ENCODE results near the gene NDUFV1. TPM values are rescaled to one million over a fixed set of nuclear protein-coding genes. Genes with fewer than 3 reads are reported as not detected.

Gene NDUFV1
- total and polyA plus RNA-seq, 2 donors (not counting 1 experiment from before 2014, with no cell fraction given): 238 to 315 TPM

GRCh38 chr11:67584205-67584880, 22.4 kb upstream of the NDUFV1 start:
- Mint-ChIP-seq H3K27me3 (peaks cover 1% of the 10 kb centered on the region), H3K27ac (peak overlapping the region; percentile 100), H3K4me3 (peak overlapping the region; percentile 75), H3K4me1 (peaks cover 70% of the 10 kb centered on the region), H3K9me3 (ENCODE audit: insufficient read depth) (peaks cover 3% of the 10 kb centered on the region)
- DNase-seq (peak; percentile 61), ATAC-seq (ENCODE audit: low read depth) (no peak)
- Histone ChIP-seq H3K9ac (ENCODE audit: low read length) (peak overlapping the region; percentile 71), H2AFZ (ENCODE audit: insufficient read depth, low read depth, low read length, poor library complexity, severe bottlenecking) (peak overlapping the region; percentile 79), H3K4me1 (ENCODE audit: control insufficient read depth in 2 of 2, insufficient read depth in 2 of 2, low read length in 2 of 2) (peaks cover 70 to 76% of the 10 kb centered on the region in 2 donors), H3K9me3 (ENCODE audit: control extremely low read depth in 1 of 3, control insufficient read depth in 2 of 3, insufficient read depth in 1 of 3, low read length in 2 of 3) (peaks cover 0 to 7% (median 0%) of the 10 kb centered on the region in 3 donors), H3K27me3 (replicated peaks in 1 of 4; ENCODE audit: control extremely low read depth in 1 of 4, control insufficient read depth in 3 of 4, insufficient read depth in 4 of 4, low read length in 3 of 4) (no peaks in the 10 kb centered on the region), H3K4me2 (replicated peaks; ENCODE audit: low read depth, low read length, poor library complexity, severe bottlenecking) (peak overlapping the region; percentile 94), H4K20me1 (ENCODE audit: control insufficient read depth, insufficient read depth, low read length, poor library complexity, severe bottlenecking) (no peaks in the 10 kb centered on the region), H3K4me3 (ENCODE audit: control extremely low read depth in 1 of 5, extremely low read depth in 1 of 5, insufficient read depth in 1 of 5, low read depth in 2 of 5, low read length in 4 of 5) (peak overlapping the region in 4 of 5 experiments; percentile 48 to 69 (median 62)), H3K36me3 (replicated peaks in 1 of 2; ENCODE audit: control extremely low read depth in 1 of 2, control insufficient read depth in 1 of 2, extremely low read depth in 1 of 2, insufficient read depth in 2 of 2, low read length in 1 of 2) (no peaks in the 10 kb centered on the region), H3K27ac (ENCODE audit: low read length in 2 of 2) (peak overlapping the region; percentile 51 to 91), H3K79me2 (ENCODE audit: control insufficient read depth, insufficient read depth, low read length) (no peaks in the 10 kb centered on the region)
- TF ChIP-seq EZH2 (IDR thresholded peaks at IDR 0.05; ENCODE audit: borderline replicate concordance, insufficient read depth, low read depth, low read length, poor library complexity, severe bottlenecking) (no peak), CTCF (IDR thresholded peaks at IDR 0.05) (no peak)
- WGBS (ENCODE audit: insufficient coverage): 28% methylated on average over 18 of the region's 33 CpGs
- POLR2A ChIA-PET: interaction anchor here (0.5 to 1.8 kb wide), 8 partner anchors 15 to 170 kb away, joined by 3 to 6 read pairs (median 5); partner anchors contain the start of genes NUDT8 and TMEM134
- intact Hi-C loops (cut with micrococcal nuclease): loop anchor here (10.0 kb wide), 2 partner anchors 180 to 320 kb away; partner anchors contain the start of genes GRK2, PPP1CA and TBC1D10C
- CTCF ChIA-PET: interaction anchor here (0.6 to 3.6 kb wide), 6 partner anchors 8 to 51 kb away, joined by 5 to 30 read pairs (median 12); partner anchors contain the start of gene NUDT8
